Dermis blood vessel endothelial cell (primary cell): ENCODE measurements around the gene NCOA7. TPM values are rescaled to one million over a fixed set of nuclear protein-coding genes. Genes with fewer than 3 reads are reported as not detected.
"Not testable (repeated sequence)": the region's sequence is repeated elsewhere in the genome, so short reads cannot be mapped to it uniquely, and the experiment has no call there.

Experiments
- DNase-seq: peaks from one replicate; pipeline ENCODE4 v3.0.0; 2010
- total RNA-seq: library from RNA; depleted of rRNA; stranded (reverse); fragments of >200 nt; gene quantifications from 2 replicates; pipeline ENCODE4 v1.2.3, GENCODE V29; 2014

Gene NCOA7
- total RNA-seq, 1 donor from 2014 or later, result 71.6 TPM

DNA sequence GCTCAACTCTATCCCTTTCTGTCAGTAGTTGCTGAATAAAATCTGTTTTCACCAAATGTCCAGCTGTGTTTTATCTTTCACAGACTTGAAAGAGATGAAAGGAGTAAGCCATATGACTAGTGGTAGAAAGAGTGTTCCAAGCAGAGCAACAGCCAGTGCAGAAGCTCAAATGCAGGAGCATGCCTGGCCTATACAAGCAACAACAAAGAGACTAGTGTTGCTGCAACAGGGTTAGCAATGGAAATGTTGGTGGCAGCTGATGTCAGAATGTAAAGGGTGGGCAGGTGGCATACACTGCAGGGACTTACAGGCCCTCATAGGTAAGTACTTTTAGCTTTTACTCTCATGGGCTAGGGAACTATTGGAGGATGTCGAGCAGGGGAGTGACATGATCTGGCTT is 160.6 kb downstream of the NCOA7 start:
- no peak for DNase-seq

DNA sequence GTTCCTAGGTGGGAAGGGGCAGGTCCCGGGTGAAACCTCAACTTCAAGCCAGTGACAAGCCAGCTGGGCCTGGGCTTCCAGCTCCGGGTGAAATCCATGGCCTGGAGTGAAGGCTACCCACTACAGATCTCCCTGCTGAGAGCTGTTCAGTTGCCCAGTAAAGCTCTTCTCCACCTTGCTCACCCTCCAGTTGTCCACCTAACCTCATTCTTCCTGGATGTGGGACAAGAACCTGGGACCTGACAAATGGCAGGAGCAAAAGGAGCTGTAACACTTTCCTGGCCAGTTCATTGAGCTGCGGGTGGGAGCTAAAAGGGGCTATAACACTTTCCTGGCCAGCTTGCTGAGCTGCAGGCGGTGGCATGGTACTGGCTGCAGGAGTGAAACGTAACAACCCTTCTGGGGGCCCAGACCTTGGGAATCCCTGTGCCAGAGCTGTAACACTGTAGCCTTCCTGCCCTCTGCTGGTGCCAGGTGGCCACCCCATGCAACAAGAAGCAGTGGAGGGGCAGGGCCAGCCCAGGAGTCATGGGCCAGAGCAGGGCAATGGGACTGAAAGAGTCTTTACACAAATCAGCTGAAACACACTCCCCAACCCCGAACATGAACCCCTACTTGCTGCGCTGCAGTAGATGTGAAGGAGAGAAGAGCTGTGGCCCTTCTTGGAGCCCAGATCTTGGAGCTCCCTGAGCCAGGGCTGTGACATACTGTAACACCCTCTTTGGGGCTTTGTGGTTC is 162.2 kb downstream of the NCOA7 start:
- DNase-seq, result peak; percentile 70

DNA sequence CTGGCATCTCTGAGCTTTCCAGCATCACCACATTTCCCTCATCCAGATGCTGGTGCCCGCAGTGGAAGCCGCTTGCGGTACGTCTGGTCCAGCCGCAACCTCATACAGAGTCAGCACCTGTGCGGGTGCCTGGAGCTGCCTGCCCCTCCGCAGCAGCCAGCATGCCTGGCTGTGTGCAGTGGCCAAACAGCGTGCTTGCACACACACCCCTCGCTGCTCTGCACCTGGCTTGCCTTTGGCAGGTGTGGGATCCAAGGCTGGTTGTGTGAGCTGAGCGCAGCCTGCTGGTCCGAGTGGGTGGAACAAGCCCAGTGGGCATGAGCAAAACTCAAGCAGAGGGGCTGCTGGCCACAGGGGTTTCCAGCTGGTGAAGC is 162.7 kb downstream of the NCOA7 start:
- peak; percentile 32 for DNase-seq

DNA sequence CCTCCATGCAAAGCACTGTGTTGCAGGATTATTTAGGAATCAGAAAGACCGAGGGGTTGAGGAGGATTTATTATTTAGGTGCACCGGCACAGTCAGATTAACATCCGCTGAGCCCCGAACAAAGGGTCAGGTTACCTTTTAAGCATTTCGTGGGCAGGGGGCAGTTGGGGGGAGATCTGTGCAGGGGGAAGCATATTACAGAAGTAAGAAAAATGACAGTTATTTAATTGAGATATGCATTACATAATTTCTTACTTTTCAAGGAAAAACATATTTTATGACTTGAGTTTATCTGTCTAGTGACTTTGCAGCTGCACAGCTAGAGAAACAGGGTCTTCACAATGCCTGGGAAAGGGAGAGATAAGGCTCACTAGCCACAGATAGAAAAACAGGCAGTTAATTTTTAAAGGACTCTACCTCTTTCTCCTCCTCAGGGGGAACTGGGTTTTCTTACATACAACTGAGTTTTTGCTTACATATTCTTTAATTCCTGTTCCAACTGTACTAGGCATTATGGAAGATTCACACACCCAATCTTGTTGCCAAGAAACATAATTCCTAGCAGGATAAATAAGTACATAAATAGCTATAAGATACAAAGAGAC is 164.1 kb downstream of the NCOA7 start:
- no peak for DNase-seq

DNA sequence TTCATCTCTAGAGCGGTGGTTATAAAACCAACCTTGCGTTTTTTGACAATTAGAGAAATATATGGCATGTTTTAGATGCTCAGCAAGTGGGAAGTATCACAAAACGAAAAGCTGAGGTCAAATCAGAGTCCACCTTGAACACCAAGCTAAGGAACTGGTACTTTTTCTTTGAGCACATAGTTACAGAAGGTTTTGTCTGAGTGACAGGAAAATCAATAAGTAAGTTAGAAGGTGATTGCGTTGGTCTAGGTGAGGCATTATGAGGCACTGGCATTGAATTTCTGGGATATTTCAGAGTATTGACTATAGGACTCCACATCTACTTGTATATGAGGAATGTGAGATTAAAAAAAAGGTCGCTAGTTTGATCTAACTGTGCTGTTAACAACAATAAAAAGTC is 165.2 kb downstream of the NCOA7 start:
- DNase-seq, result no peak

DNA sequence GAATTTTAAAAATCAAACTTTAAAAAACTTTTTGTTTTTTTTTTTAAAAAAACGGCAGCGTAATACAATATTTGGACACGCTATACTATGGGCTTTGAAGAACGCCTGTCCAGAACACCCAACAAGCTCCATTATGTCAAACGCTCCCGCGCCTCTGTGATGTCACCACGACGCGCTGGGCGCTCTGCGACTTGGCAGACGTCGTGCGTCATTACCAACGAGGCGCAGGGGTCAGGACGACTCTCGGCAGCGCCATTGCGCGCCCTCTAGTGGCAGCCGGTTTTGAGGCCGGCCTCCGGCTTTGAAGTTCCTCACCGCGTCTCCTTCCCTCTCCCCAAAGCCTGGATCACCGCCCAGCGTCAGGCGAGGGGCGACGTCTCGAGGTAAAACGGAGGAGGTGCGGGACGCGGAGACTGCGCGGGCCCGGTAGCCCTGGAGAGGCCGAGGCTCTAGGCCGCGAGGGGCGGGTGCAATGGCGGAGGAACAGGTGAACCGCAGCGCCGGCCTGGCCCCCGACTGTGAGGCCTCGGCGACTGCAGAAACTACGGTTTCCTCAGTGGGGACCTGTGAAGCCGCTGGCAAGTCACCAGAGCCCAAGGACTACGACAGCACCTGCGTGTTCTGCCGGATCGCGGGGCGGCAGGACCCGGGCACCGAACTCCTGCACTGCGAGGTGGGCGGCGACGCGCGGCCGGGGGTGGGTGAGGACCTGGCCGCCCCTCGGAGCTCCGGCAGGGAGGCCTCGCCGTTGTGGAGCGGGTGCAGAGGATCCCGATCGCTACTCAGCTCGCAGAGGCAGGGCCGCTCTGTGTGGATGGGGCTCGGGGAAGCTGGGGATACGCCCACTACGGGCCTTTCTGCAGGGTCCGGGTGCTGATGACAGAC is 166.0 kb downstream of the NCOA7 start, which contains the start of gene HINT3:
Gene HINT3, plus strand, starts transcription at position 265 of the 885 bp plus-strand sequence. Its CDS starts 208 bp downstream, at position 473.
- peak; percentile 99 for DNase-seq

DNA sequence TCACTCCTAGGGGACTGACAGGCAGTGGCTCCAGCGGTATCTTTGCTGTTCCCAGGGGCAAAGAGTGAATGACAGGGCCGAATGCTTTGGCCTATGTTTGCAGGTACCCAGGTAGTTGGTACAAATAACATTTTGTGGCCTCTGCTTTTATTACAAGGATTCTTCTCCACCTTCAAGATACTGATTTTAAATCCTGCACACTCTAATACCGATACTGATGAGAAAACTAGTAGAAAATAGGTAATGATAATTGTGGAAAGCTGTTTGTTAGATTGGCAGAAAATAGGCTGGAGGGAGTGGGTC is 166.6 kb downstream of the NCOA7 start:
- DNase-seq, result no peak

DNA sequence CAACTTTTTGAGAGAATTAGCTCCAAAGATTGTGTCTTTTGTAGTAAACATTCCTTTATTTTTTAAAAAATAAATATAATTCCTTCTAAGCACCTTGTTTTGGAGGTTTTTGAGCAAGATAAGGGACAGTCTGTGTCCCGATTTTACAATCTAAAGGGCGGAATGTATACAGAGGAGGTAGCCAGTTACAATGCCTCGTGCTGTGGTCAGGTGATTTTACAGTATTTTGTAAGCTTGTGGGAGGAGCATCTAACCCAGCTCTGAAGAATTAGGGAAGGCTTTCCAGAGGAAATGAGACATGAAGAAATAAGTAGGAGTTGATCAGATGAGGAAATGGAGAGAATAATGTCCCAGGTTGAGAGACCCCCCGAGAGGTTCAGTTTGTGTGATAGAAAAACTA is 167.1 kb downstream of the NCOA7 start:
- DNase-seq, result peak; percentile 49

DNA sequence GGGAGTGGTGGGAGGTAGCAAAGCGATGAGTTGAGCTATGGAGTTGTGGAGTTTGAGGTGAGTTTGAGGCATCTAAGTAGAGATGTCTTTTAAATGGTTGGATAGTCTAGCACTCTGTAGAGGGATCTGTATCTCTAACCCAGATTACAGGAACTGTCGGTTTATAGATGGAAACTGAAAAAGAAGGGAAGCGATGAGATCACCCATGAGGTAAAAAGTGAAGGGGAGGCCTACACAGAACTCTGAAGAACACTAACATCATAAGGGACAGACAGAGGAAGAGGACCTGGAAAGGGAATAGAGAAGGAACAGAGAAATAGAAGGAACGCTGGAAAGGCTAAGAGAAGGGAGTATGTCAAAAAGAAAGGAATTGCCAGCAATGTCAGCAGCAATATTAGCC is 168.3 kb downstream of the NCOA7 start:
- DNase-seq, result no peak

DNA sequence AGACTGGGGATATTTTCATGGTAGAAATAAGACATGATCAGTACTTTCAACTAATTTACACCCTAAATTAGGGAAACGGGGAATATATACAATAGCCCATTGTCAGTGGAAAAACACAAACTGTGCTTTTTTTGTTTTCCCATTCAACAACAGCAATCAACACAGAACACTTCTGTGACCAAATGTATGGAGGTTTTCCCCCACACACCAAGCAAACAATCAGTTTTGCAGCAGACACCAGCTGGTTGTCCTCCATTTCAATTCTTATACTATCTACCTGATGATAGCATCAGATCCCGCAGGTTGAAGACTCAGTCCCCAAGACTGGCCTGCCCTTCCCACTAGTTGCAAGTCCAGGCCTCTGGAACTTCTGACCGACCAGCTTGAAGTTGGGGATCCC is 170.4 kb downstream of the NCOA7 start:
- no peak for DNase-seq

DNA sequence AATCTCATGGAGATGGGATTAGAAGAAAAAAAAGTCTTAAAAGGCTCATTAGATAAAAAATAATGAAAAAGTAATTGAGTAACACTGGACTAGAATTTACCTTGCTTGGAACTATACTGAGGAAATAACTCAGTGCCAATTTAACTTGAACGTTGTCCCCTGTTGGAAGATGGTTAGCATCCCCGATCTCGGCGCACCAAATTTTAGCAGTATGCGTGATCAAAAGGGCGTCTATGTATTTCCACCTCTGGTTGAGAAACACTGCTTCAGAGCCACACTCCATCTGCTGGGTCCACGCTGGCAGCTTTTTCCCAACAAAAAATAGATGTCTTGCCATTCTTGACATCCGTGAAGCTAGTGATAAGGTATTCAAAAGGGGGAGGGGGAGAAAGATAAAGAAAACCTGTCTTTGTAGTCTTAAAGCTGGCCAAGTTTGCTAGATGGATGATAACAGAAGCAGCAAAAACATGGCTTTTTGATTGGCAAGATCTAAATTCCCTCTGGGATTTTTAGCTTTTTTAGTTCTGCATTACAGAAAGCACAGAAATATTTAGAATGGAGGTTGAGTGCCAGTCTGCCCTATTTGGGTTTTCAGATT is 172.2 kb downstream of the NCOA7 start:
- no peak for DNase-seq

DNA sequence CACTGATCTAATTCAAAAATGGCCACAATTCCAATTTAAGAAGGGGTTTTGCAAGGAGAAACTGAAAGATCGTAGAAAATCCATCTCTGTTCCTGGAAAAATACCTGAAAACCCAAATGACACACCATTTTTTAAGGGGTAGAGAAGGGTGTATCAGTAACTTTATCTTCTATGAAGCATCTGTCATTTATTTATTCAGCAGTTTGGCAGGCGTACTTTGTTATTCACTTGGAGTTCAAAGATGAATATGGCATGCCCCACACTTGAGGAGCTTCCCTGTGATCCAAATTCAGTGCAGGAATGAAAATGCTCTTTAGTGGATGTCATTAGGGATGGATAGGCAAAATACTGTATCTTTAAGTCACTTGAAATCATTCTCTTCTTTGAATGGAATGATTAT is 173.1 kb downstream of the NCOA7 start:
- DNase-seq, result no peak

DNA sequence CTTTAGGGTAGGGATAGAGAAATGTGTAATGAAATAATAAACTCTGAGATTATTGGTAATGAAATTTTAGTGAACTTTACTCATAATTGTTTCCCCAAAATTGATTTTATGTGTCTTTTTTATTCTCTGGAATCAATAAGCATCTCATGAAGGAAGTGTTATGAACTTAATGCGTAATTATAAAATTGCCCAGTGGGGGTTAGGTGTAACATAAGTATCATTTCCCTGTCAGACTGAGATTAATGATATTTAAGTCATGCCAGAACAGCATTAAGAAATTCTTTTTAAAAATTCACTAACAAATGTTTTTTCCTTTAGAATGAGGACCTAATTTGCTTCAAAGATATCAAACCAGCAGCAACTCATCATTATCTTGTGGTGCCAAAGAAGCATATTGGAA is 175.8 kb downstream of the NCOA7 start:
- DNase-seq, result no peak

DNA sequence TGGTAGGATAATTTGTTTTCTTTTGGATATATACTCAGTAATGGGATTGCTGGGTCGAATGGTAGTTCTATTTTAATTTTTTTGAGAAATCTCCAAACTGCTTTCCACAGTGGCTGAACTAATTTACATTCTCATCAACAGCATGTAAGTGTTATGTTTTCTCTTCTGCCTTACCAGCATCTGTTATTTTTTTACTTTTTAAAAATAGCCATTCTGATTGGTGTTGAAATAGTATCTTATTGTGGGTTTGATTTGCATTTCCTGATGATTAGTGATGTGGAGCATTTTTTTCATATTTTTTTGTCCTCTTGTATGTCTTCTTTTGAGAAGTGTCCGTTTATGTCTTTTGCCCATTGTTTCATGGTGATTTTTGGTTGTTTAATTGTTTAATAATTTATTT is 177.7 kb downstream of the NCOA7 start:
- no peak for DNase-seq

DNA sequence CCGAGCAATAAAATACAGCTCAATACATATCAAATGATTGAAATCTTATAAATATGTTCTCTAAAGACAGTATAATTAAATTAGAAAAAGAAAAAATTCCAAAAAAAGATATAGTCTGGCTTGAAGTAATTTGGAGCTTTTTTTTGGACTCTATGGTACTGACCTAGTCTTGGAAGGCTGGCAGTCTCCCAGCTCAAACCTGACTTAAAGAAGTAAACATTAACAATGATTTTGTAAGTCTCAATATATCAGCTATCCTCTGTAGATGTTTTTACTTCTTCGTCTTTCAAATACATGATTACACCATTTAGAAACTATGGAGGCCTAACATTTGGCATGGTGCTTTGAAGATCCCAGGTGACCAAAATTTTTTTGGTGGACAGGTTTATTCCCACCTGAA is 180.0 kb downstream of the NCOA7 start:
- DNase-seq, result no peak

DNA sequence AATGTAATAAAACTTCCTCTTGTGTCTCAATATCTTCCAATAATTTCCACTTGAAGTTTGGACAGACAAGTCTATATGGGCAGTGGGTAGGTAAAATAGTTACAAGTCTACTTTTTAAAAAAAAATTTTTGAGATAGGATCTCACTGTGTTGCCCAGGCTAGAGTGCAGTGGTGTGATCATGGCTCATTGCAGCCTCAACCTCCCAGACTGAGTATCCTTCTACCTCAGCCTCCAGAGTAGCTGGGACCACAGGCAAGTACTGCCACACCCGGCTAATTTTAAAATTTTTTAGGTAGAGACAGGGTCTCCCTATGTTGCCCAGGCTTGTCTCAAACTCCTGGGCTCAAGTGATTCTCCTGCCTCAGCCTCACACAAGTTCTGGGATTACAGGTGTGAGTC is 181.7 kb downstream of the NCOA7 start:
- DNase-seq, result not testable (repeated sequence)

DNA sequence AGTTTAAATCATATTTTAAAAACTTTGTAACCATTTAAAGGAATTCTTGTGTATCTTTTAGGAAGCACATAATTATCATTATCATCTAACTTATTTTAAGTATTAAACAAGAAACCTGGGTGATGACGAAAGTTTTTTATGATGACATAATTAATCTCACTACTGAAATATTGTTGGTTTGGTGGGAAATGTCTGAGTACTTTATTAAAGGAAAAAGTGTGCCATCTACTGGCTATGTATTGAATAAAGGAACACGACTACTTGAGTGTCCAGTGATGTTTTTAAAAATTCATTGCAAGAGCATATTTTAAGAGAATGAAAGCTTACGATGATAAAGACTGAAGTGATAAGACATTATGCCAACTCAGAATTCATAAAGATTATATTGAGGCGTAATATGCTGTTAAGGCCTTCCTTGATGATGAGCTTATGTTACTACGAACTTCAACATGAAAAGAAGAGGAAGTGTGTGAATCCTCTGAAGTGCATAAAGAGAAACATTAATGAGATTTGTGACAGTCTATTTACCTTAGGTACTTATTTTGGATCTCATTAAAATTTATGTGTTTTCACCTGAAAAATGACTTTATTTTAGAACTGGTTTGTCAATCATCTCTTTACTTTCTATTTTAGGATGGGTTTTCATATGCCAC is 183.6 kb downstream of the NCOA7 start:
- peak; percentile 76 for DNase-seq

DNA sequence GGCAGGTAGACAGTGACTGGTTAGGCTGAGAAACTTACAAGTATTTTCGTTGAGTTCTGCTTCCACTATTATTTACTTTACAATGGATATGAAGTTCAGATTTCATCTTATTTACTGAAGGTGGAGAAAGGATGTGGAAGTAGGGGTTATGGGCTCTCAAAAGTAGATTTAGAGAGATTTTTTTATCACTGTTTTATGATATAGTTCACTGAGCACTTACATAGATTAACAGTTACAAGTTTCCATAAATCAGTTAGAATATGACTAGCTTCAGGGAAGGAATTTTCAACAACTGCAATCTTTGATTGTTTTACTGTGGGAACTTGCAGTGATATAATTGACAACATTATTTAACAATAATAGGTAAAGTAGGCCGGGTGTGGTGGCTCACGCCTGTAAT is 188.3 kb downstream of the NCOA7 start:
- DNase-seq, result no peak
